Right kidney (tissue), 9 donors: Measurements from ENCODE around the gene SFPQ.
"Not testable (repeated sequence)": the region's sequence is repeated elsewhere in the genome, so short reads cannot be mapped to it uniquely, and the experiment has no call there.

ENCODE experiments used
- DNase-seq: peaks from one replicate; pipeline ENCODE4 v3.0.0-alpha.2; 2016
- long read RNA-seq, 8 donors: transcript quantifications; one replicate each; lab custom pipeline, GENCODE V29; 2026

Gene SFPQ, protein sequence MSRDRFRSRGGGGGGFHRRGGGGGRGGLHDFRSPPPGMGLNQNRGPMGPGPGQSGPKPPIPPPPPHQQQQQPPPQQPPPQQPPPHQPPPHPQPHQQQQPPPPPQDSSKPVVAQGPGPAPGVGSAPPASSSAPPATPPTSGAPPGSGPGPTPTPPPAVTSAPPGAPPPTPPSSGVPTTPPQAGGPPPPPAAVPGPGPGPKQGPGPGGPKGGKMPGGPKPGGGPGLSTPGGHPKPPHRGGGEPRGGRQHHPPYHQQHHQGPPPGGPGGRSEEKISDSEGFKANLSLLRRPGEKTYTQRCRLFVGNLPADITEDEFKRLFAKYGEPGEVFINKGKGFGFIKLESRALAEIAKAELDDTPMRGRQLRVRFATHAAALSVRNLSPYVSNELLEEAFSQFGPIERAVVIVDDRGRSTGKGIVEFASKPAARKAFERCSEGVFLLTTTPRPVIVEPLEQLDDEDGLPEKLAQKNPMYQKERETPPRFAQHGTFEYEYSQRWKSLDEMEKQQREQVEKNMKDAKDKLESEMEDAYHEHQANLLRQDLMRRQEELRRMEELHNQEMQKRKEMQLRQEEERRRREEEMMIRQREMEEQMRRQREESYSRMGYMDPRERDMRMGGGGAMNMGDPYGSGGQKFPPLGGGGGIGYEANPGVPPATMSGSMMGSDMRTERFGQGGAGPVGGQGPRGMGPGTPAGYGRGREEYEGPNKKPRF
- long read RNA-seq, donor 1, transcript SFPQ-209 (2 exons, 339 nt) = minor isoform, 28 of 576 reads
- long read RNA-seq, donor 1, transcript SFPQ-203 (3 exons, 1,431 nt) = minor isoform, 45 of 576 reads
- long read RNA-seq, donor 1, transcript SFPQ-205 (3 exons, 2,835 nt) = major isoform, 84 of 576 reads
- long read RNA-seq, donor 1, transcript SFPQ-201 (10 exons, 3,747 nt) = minor isoform, 29 of 576 reads
- long read RNA-seq, donor 1, partial matches to known transcripts = 346 of 576 reads
- long read RNA-seq, donor 1, other reads (novel, unspliced or antisense) = 18 of 576 reads
- long read RNA-seq, donor 2, transcript SFPQ-205 (3 exons, 2,835 nt) = major isoform, 20 of 178 reads
- long read RNA-seq, donor 2, transcript SFPQ-203 (3 exons, 1,431 nt) = minor isoform, 14 of 178 reads
- long read RNA-seq, donor 2, transcript SFPQ-207 (2 exons, 440 nt) = minor isoform, 6 of 178 reads
- long read RNA-seq, donor 2, transcript SFPQ-201 (10 exons, 3,747 nt) = minor isoform, 18 of 178 reads
- long read RNA-seq, donor 2, partial matches to known transcripts = 111 of 178 reads
- long read RNA-seq, donor 2, other reads (novel, unspliced or antisense) = 7 of 178 reads
- long read RNA-seq, donor 3, transcript SFPQ-203 (3 exons, 1,431 nt) = minor isoform, 20 of 315 reads
- long read RNA-seq, donor 3, transcript SFPQ-209 (2 exons, 339 nt) = minor isoform, 16 of 315 reads
- long read RNA-seq, donor 3, transcript SFPQ-205 (3 exons, 2,835 nt) = major isoform, 70 of 315 reads
- long read RNA-seq, donor 3, transcript SFPQ-201 (10 exons, 3,747 nt) = minor isoform, 23 of 315 reads
- long read RNA-seq, donor 3, partial matches to known transcripts = 171 of 315 reads
- long read RNA-seq, donor 3, other reads (novel, unspliced or antisense) = 0 of 315 reads
- long read RNA-seq, donor 4, transcript SFPQ-205 (3 exons, 2,835 nt) = major isoform, 111 of 676 reads
- long read RNA-seq, donor 4, transcript SFPQ-203 (3 exons, 1,431 nt) = minor isoform, 57 of 676 reads
- long read RNA-seq, donor 4, transcript SFPQ-209 (2 exons, 339 nt) = minor isoform, 22 of 676 reads
- long read RNA-seq, donor 4, transcript SFPQ-207 (2 exons, 440 nt) = minor isoform, 28 of 676 reads
- long read RNA-seq, donor 4, partial matches to known transcripts = 435 of 676 reads
- long read RNA-seq, donor 4, other reads (novel, unspliced or antisense) = 5 of 676 reads
- long read RNA-seq, donor 5, transcript SFPQ-205 (3 exons, 2,835 nt) = major isoform, 73 of 379 reads
- long read RNA-seq, donor 5, transcript SFPQ-201 (10 exons, 3,747 nt) = minor isoform, 57 of 379 reads
- long read RNA-seq, donor 5, transcript SFPQ-207 (2 exons, 440 nt) = minor isoform, 17 of 379 reads
- long read RNA-seq, donor 5, transcript SFPQ-203 (3 exons, 1,431 nt) = minor isoform, 40 of 379 reads
- long read RNA-seq, donor 5, partial matches to known transcripts = 154 of 379 reads
- long read RNA-seq, donor 5, other reads (novel, unspliced or antisense) = 26 of 379 reads
- long read RNA-seq, donor 6, transcript SFPQ-207 (2 exons, 440 nt) = minor isoform, 14 of 271 reads
- long read RNA-seq, donor 6, transcript SFPQ-201 (10 exons, 3,747 nt) = major isoform, 25 of 271 reads
- long read RNA-seq, donor 6, transcript SFPQ-203 (3 exons, 1,431 nt) = minor isoform, 18 of 271 reads
- long read RNA-seq, donor 6, transcript SFPQ-205 (3 exons, 2,835 nt) = minor isoform, 23 of 271 reads
- long read RNA-seq, donor 6, partial matches to known transcripts = 172 of 271 reads
- long read RNA-seq, donor 6, other reads (novel, unspliced or antisense) = 13 of 271 reads
- long read RNA-seq, donor 7, transcript SFPQ-201 (10 exons, 3,747 nt) = minor isoform, 36 of 743 reads
- long read RNA-seq, donor 7, transcript SFPQ-207 (2 exons, 440 nt) = minor isoform, 11 of 743 reads
- long read RNA-seq, donor 7, transcript SFPQ-205 (3 exons, 2,835 nt) = major isoform, 64 of 743 reads
- long read RNA-seq, donor 7, transcript SFPQ-203 (3 exons, 1,431 nt) = minor isoform, 36 of 743 reads
- long read RNA-seq, donor 7, partial matches to known transcripts = 571 of 743 reads
- long read RNA-seq, donor 7, other reads (novel, unspliced or antisense) = 17 of 743 reads
- long read RNA-seq, donor 8, transcript SFPQ-203 (3 exons, 1,431 nt) = minor isoform, 37 of 473 reads
- long read RNA-seq, donor 8, transcript SFPQ-205 (3 exons, 2,835 nt) = major isoform, 74 of 473 reads
- long read RNA-seq, donor 8, transcript SFPQ-207 (2 exons, 440 nt) = minor isoform, 19 of 473 reads
- long read RNA-seq, donor 8, transcript SFPQ-201 (10 exons, 3,747 nt) = minor isoform, 38 of 473 reads
- long read RNA-seq, donor 8, partial matches to known transcripts = 277 of 473 reads
- long read RNA-seq, donor 8, other reads (novel, unspliced or antisense) = 10 of 473 reads

- peak; percentile 98 for DNase-seq
Measured at GRCh38 chr1:35192853-35193664, at the start of gene SFPQ. SFPQ (minus strand) TSS chr1:35193145; CDS start chr1:35193049, 96 bp downstream.

DNA sequence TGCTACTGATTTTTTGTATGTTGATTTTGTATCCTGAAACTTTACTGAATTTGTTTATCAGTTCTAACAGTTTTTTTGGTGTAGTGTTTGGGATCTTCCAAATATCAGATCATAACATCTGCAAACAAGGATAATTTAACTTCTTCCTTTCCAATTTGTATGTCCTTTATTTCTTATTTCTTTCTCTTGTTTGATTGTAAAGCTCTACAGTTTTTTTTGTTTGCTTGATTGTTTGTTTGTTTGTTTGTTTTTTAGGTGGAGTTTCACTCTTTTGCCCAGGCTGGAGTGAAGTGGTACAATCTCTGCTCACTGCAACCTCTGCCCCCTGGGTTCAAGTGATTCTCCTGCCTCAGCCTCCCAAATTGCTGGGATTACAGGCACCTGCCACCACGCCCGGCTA is 43.8 kb upstream of the SFPQ start:
- not testable (repeated sequence) for DNase-seq

DNA sequence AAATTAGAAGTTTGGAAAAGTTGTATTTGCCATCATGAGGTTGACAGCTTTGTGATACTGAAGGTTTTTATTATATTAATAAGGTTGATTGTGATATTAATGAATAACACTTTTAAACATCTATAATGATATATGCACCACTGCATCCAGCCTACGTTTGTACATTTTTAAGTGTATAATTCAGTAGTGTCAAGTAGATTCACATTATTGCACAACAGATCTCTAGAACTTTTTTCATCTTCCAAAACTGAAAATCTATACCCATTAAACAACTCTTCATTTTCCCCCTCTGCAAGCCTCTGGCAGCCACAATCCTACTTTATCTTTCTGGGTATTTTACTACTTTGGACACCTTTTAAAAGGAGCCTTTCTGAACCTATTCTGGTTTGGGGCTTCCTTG is 38.3 kb upstream of the SFPQ start:
- no peak for DNase-seq

DNA sequence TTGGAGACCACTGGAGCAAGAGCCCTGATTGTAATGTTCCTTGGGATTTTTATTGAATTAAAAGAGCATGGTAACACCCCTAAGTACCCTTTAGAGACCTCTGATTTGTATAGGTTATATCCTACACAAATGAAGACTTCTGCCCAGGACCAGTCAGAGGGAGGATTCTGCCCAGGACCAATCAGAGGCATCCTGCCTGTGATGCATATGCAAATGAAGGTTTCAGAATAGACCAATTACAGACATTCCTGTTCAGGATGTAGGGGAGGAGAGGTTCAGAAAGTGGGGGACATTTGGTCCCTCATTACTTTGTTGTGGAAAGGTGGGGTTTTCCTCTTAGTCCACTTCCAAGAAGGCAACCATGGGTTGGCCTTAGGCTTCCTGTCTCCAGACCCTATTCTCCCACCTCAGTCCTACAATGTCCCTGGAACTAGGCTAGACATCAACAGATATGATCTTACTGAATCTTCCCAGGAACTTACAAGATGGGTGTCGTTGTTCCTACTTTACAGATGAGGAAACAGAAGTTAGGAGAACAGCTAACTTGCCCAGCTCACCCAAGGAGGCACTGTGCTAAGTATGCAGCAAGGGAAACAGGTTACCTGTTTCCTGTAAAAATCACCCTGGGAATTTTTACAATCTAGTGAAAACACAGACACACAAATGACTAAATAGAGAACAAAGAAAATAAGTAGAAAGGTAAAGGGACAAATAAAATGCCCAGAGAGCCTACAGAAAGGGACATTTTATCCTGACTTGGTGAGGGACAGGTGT is 36.8 kb upstream of the SFPQ start:
- DNase-seq = no peak

DNA sequence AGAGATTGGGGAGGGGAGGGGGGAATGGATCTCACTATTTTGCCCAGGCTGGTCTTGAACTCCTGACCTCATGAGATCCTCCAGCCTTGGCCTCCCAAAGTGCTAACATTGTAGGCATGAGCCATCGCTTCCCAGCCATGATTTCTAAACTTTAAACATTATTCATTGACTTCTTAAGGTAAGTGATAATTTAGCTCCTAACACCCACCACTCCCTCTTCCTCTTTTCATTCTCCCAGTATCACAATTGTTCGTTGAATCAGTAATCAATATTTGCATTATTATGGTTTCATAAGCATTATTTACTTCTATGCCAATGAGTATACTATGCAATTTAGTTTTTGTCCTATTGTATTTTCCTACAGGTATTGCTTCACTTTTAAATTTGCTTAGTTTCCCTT is 33.6 kb upstream of the SFPQ start:
- DNase-seq = no peak

DNA sequence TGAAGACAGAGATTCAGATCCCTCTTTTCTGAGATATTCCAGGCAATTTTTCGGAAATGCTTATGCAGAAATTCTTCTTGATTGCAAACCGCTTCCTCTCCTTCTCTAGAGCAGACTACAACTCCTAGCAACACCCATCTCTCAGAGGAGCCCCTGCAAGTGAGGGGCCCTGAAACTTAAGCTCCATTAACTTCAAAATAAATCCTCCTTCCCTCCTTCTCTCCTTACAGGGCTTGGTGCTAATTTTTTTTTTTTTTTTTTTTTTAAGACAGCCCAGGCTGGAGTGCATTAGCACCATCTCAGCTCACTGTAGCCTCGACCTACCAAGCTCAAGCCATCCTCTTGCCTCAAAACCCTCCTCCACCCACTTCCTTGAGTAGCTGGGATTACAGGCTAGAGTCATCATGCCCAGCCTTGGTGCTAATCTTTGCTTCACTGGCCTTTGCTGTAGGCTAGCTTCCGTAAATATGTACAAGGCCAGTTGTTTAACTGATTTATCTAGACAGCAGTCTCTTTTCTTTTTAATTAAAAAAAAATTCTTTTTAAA is 30.2 kb upstream of the SFPQ start:
- DNase-seq = no peak

DNA sequence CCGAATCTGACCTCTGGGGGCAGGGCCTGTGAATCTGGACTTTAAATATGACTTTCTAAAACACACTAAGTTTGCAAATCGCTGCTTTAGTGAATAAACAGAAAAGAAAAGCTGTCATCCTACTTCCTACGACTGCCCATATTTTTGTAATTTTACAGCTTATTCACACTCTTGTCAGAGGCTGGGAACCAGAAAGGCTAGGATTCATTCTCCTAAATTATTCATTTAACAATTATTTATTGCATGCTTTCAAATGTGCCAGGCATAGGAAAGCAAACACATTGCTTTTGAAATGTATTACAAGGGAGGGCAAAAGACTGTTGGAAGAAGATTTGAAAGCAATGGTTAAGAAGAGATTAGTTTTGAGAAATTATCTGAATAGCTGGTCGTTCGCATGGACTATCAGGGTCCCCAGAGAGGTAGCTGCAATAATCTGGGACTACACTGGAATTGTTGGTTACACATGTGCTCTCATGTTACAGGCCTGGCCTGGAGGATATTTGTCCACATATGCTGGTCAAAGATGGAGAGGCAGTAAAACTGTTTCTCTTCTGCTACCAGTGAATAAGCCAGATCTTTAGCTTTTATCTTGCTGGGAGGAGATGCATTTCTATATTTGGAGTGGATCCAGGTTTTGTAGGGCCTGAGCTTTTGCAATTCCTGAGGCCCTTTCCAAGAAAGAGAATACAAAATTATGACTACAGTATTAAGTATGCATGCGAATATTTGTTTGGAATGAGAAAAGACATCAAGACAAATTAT is 29.6 kb upstream of the SFPQ start:
- no peak for DNase-seq

DNA sequence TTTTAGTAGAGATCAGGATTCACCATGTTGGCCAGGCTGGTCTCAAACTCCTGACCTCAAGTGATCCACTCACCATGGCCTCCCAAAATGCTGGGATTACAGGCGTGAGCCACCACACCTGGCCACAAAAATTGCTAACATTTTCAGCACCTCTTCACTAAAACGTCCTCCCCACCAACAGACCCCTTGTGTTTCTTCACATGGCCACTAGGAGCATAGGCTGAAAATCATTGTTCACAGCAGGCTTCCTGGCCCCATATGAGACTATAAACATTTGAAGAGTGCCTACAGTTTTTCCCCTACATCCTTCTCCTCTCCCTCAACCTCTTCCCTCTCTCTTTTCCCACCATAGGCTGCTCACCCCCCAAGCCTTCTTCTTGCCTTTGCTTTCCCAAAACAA is 28.0 kb upstream of the SFPQ start:
- no peak for DNase-seq

GRCh38 chr1:35215346-35215745 is 22.4 kb upstream of the SFPQ start:
- DNase-seq = no peak

DNA sequence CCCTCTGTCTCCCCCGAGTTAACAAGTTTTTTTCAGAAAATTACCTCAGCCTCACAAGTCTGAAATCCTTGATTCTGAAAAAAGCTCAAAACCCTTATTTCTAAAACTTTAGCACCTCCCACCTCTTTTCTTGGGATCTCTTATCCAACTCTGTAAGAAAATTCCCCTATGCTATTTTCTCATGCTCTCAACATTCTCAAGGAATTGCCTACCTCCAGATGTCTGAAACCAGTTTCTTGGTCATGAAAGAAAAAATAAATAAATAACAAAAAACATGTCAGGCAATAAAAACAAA is 18.1 kb upstream of the SFPQ start:
- DNase-seq = no peak

DNA sequence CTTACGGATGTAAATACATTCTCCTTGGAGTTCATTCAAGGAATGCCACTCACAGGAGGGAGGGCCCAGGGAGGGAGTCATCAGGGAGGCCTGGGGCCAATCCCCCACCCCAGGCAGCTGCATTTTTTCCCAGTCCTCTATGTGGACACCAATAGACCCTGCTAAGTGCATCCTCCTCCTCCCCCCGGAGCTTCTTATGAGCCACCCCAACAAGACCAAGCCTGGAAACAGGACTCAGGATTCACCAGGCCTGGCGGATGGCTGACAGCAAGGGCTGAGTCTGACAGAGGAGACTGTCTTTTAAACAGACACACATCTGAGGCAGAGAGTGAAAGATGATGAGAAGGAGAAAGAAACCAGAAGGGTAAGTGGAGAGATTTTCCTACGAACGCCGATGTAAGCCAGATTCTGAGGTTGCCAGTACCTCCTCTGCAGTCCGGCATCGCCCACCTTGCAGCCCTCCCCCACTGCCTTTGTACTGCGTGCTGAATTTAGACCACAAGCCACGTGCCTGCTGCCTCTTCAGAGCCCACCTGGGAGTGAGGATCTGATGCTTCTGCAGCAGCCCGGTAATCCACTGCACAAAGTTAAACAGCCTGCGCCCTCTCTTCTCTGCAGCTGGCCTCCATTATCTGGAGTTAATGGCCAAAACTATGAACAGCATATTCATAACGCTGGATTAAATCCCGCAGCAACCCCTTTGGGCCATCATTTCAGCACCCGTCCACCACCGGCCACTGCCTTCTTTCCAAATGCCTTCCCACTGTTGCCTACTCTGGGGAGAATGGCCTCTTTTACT is 17.6 kb upstream of the SFPQ start:
- peak; percentile 32 for DNase-seq

DNA sequence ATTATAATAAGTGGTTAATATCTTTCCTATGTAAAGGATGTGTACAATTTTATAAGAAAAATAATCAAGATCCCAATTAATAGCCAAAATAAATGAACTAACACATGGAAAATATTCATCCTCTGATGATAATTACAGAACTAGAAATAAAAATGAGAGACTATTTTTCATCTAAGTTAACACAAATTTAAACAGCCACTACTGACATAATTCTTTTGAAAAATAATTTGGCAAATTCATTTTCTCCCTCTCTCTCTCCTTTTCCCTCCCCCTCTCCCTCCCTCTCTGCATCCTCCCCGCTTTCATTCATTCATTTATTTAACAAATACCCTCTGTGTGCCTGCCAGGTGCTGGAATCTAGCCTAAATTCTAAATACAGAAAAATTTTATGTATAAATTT is 10.3 kb upstream of the SFPQ start:
- DNase-seq = no peak

- DNase-seq = peak; percentile 54
Measured at GRCh38 chr1:35202048-35202719, 9.2 kb upstream of the SFPQ start.

- DNase-seq = no peak
Measured at GRCh38 chr1:35201631-35202030, 8.7 kb upstream of the SFPQ start.
